SK-N-SH (cell line): Measurements from ENCODE around the gene PPP1R37. TPM values are rescaled to one million over a fixed set of nuclear protein-coding genes. Genes with fewer than 3 reads are reported as not detected.

ENCODE experiments used
- CTCF ChIA-PET: fragments of 300-600, 350-600 bp; formaldehyde crosslinking; extraction: SDS; loops from one replicate; lab custom pipeline; 2021; lab: Yijun Ruan, JAX
- POLR2A ChIA-PET: fragments of 350-600 bp; sonication (Branson Sonifier 250); formaldehyde crosslinking; extraction: SDS; loops from one replicate; lab custom pipeline; 2020; ENCODE audit warnings: antibody characterized with exemption, inconsistent platforms; lab: Yijun Ruan, JAX
- DNase-seq: peaks from one replicate; pipeline ENCODE4 v3.0.0; 2012
- H2AFZ ChIP-seq: fragments of 200-600 bp; sonication (generic); 2 replicates; pipeline ENCODE4 v1.8.1; 2016; ENCODE audit warnings: antibody characterized with exemption, mild to moderate bottlenecking, low read depth
- H3F3A ChIP-seq: fragments of 200-600 bp; sonication (generic); replicated peaks from 2 replicates; pipeline ENCODE3; 2016; ENCODE audit warnings: antibody characterized with exemption, mild to moderate bottlenecking; ENCODE audit not compliant: insufficient read depth
- H3K27ac ChIP-seq, 2 experiments: fragments of 200-500 bp in 1 of 2; fragments of 200-600 bp in 1 of 2; sonication (Bioruptor generic) in 1 of 2; sonication (generic), shearing (Covaris generic) in 1 of 2; 2 replicates each; pipeline versions ENCODE4 v1.5.1 to v1.6.1; 2014 to 2016; ENCODE audit warnings: low read depth in 2 of 2, inconsistent platforms in 1 of 2, low read length in 1 of 2, mild to moderate bottlenecking in 1 of 2, mixed read lengths in 1 of 2
- H3K27me3 ChIP-seq: fragments of 200-600 bp; sonication (generic), shearing (Covaris generic); 2 replicates; pipeline ENCODE4 v1.6.1; 2016; ENCODE audit warnings: mixed run types; ENCODE audit not compliant: insufficient read depth
- H3K36me3 ChIP-seq, 2 experiments: fragments of 200-500 bp in 1 of 2; fragments of 200-600 bp in 1 of 2; sonication (Bioruptor generic) in 1 of 2; sonication (generic) in 1 of 2; replicated peaks in 1 of 2; 2 replicates each; pipeline versions ENCODE3 to v1.5.1; 2014 to 2016; ENCODE audit warnings: low read length in 1 of 2, mild to moderate bottlenecking in 1 of 2; ENCODE audit not compliant: insufficient read depth in 2 of 2, control insufficient read depth in 1 of 2
- H3K4me1 ChIP-seq, 2 experiments: fragments of 200-500 bp in 1 of 2; fragments of 200-600 bp in 1 of 2; sonication (Bioruptor generic) in 1 of 2; sonication (generic), shearing (Covaris generic) in 1 of 2; 2 replicates each; pipeline versions ENCODE4 v1.5.1 to v1.6.1; 2014 to 2016; ENCODE audit warnings: low read depth in 1 of 2, low read length in 1 of 2, mixed run types in 1 of 2; ENCODE audit not compliant: insufficient read depth in 2 of 2, control insufficient read depth in 1 of 2
- H3K4me2 ChIP-seq: fragments of 200-600 bp; sonication (generic), shearing (Covaris generic); 2 replicates; pipeline ENCODE4 v1.6.1; 2017; ENCODE audit warnings: mixed run types
- H3K4me3 ChIP-seq, 2 experiments: fragments of 200-500 bp in 1 of 2; fragments of 200-600 bp in 1 of 2; sonication (Bioruptor generic) in 1 of 2; sonication (generic), shearing (Covaris generic) in 1 of 2; 2 replicates each; pipeline versions ENCODE4 v1.5.1 to v1.8.1; 2014 to 2016; ENCODE audit warnings: low read depth in 2 of 2, inconsistent platforms in 1 of 2, low read length in 1 of 2, mild to moderate bottlenecking in 1 of 2, mixed read lengths in 1 of 2, moderate library complexity in 1 of 2
- H3K79me2 ChIP-seq: fragments of 200-600 bp; sonication (generic); 2 replicates; pipeline ENCODE4 v1.8.1; 2017; ENCODE audit warnings: mild to moderate bottlenecking; ENCODE audit not compliant: insufficient read depth
- H3K9ac ChIP-seq: fragments of 200-600 bp; sonication (generic); 2 replicates; pipeline ENCODE4 v1.6.1; 2017; ENCODE audit warnings: mixed run types
- H3K9me2 ChIP-seq: fragments of 200-600 bp; sonication (generic); 2 replicates; pipeline ENCODE4 v1.6.1; 2017; ENCODE audit warnings: mixed run types
- H3K9me3 ChIP-seq: fragments of 200-600 bp; sonication (generic); 2 replicates; pipeline ENCODE4 v1.6.1; 2017; ENCODE audit warnings: mixed run types, mild to moderate bottlenecking, moderate library complexity
- H4K20me1 ChIP-seq: fragments of 200-600 bp; sonication (generic); 2 replicates; pipeline ENCODE4 v1.6.1; 2017; ENCODE audit warnings: mild to moderate bottlenecking, mixed run types; ENCODE audit not compliant: insufficient read depth
- ELF1 ChIP-seq: IDR thresholded peaks from 2 replicates; pipeline ENCODE4 v1.4.0; 2012
- EZH2phosphoT487 ChIP-seq: fragments of 200-600 bp; sonication (generic); IDR thresholded peaks from 2 replicates; pipeline ENCODE4 v1.6.1; 2017; ENCODE audit warnings: low read depth, mixed run types, mild to moderate bottlenecking, antibody characterized with exemption, moderate library complexity, borderline replicate concordance
- FOXJ3 ChIP-seq: sonication (generic); formaldehyde crosslinking; IDR thresholded peaks from 2 replicates; pipeline ENCODE4 v1.5.1; 2020; ENCODE audit warnings: mild to moderate bottlenecking, missing genetic modification reagents
- FOXM1 ChIP-seq: IDR thresholded peaks from 2 replicates; pipeline ENCODE4 v1.4.0; 2012; ENCODE audit warnings: low read depth, mild to moderate bottlenecking
- GATA2 ChIP-seq: sonication (generic); formaldehyde crosslinking; IDR thresholded peaks from 2 replicates; pipeline ENCODE4 v1.5.0; 2020; ENCODE audit warnings: mild to moderate bottlenecking, missing genetic modification reagents
- IRF3 ChIP-seq: fragments of 150-350 bp; IDR thresholded peaks from 2 replicates; pipeline ENCODE4 v1.6.1; 2016; ENCODE audit warnings: mild to moderate bottlenecking, low read depth, low read length
- MEF2A ChIP-seq: IDR thresholded peaks from 2 replicates; pipeline ENCODE4 v1.4.0; 2012; ENCODE audit warnings: low read depth, borderline replicate concordance
- NRF1 ChIP-seq: IDR thresholded peaks from 2 replicates; pipeline ENCODE4 v1.6.1; 2012; ENCODE audit warnings: low read depth, mild to moderate bottlenecking, low read length
- RAD21 ChIP-seq: IDR thresholded peaks from 2 replicates; pipeline ENCODE4 v1.6.1; 2012; ENCODE audit warnings: mild to moderate bottlenecking, low read length
- RCOR1 ChIP-seq: fragments of 150-350 bp; IDR thresholded peaks from 2 replicates; pipeline ENCODE4 v1.6.1; 2017; ENCODE audit warnings: antibody characterized with exemption, low read length
- RFX5 ChIP-seq: IDR thresholded peaks from 2 replicates; pipeline ENCODE4 v1.6.1; 2012; ENCODE audit warnings: mild to moderate bottlenecking, improper control_type of control experiment, low read length
- SMC3 ChIP-seq: IDR thresholded peaks from 2 replicates; pipeline ENCODE4 v1.6.1; 2012; ENCODE audit warnings: low read depth, low read length, improper control_type of control experiment
- YY1 ChIP-seq: IDR thresholded peaks from 2 replicates; pipeline ENCODE4 v1.4.0; 2012; ENCODE audit warnings: low read depth, mild to moderate bottlenecking
- ZBTB33 ChIP-seq: IDR thresholded peaks from 2 replicates; pipeline ENCODE4 v1.4.0; 2012; ENCODE audit warnings: low read depth, borderline replicate concordance
- WGBS: methylation state at CpG from one replicate; pipeline ENCODE4 v1.1.6; 2017; ENCODE audit warnings: low lambda C conversion rate; 5-methylcytosine and 5-hydroxymethylcytosine counted together
- polyA plus RNA-seq, 3 experiments: library from polyadenylated mRNA; depleted of rRNA; stranded (reverse); fragments of >200 nt; gene quantifications; 2 replicates each; pipeline ENCODE4 v1.2.3, GENCODE V29; 2012

PPP1R37 gene
- polyA plus RNA-seq, 1 of the 3 experiments (the other 2 are of a cell fraction), result 24.4 TPM

GRCh38 chr19:45100846-45101252 lies 7.9 kb downstream of the PPP1R37 start (continued):
- TF ChIP-seq RAD21, result no peak
- TF ChIP-seq ZBTB33, result no peak
- no peak for TF ChIP-seq RCOR1
- no peak for TF ChIP-seq IRF3
- no peak for TF ChIP-seq EZH2phosphoT487

GRCh38 chr19:45101806-45102205 lies 8.8 kb downstream of the PPP1R37 start:
- peaks cover 13% of the 10 kb centered on the region for H3F3A ChIP-seq
- no peak for TF ChIP-seq YY1
- TF ChIP-seq EZH2phosphoT487, result no peak
- TF ChIP-seq GATA2 (CRISPR knock-in tag), result no peak
- TF ChIP-seq IRF3, result no peak
- no peak for TF ChIP-seq NRF1
- TF ChIP-seq SMC3, result no peak
- TF ChIP-seq ELF1, result no peak
- no peak for TF ChIP-seq MEF2A
- no peak for TF ChIP-seq RAD21
- TF ChIP-seq FOXM1, result no peak
- TF ChIP-seq RFX5, result no peak
- TF ChIP-seq FOXJ3 (CRISPR knock-in tag), result no peak
- TF ChIP-seq, all 33 proteins: peak for 0
- no peaks in the 10 kb centered on the region for H3K9me3 ChIP-seq
- ChIA-PET CTCF (no interaction called here), POLR2A (interaction anchor here (1.9 kb wide), 1 partner anchor 9 kb away, joined by 4 read pairs; the partner anchor contains the start of gene PPP1R37)
- peaks cover 14 to 32% of the 10 kb centered on the region in 2 experiments; a peak in 3 of 4 replicates for H3K4me1 ChIP-seq
- no peak overlapping the region for H2AFZ ChIP-seq
- no peak overlapping the region for H3K9ac ChIP-seq
- peaks cover 89% of the 10 kb centered on the region for H4K20me1 ChIP-seq
- H3K27me3 ChIP-seq, result no peaks in the 10 kb centered on the region
- no peak for DNase-seq
- WGBS, result 89% methylated on average over 8 of the region's 8 CpGs
- no peaks in the 10 kb centered on the region for H3K36me3 ChIP-seq
- H3K4me3 ChIP-seq, result no peak overlapping the region
- H3K27ac ChIP-seq, result no peak overlapping the region
- no peak overlapping the region for H3K4me2 ChIP-seq
- peaks cover 96% of the 10 kb centered on the region for H3K79me2 ChIP-seq
- no peaks in the 10 kb centered on the region for H3K9me2 ChIP-seq
